Suprapubic skin (tissue), 3 donors: ENCODE measurements around the gene AP4B1.

Source experiments
- POLR2A ChIP-seq, 2 donors: fragments of 450-650 bp; IDR thresholded peaks; one replicate each; pipeline ENCODE4 v1.6.1; 2017; ENCODE audit warnings: antibody characterized with exemption in 2 of 2, mild to moderate bottlenecking in 2 of 2, moderate library complexity in 2 of 2
- TF ChIP-seq, protein P1 (sequence below), 2 donors: fragments of 200-600 bp in 1 of 2; fragments of 450-650 bp in 1 of 2; sonication (generic) in 1 of 2; IDR thresholded peaks; one replicate each; pipeline ENCODE4 v1.5.1; 2016 to 2019; ENCODE audit warnings: antibody characterized with exemption in 2 of 2, mild to moderate bottlenecking in 1 of 2, moderate library complexity in 1 of 2

DNA sequence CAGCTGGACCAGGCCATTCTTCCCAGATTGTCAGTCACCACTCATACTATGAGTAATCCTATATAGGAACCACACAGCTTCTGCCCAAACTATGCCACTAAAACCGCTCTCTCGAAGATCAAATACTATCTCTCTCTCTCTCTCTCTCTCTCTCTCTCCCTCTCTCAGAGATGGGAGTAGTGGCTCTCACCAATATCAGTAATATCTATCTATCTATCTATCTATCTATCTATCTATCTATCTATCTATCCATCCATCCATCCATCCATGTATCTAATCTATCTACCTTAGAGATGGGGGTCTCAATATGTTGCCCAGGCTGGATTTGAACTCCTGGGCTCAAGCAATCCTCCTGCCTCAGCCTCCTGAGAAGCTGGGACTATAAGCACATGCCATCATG, 19.9 kb upstream of the AP4B1 start:
- TF ChIP-seq, protein P1, sequence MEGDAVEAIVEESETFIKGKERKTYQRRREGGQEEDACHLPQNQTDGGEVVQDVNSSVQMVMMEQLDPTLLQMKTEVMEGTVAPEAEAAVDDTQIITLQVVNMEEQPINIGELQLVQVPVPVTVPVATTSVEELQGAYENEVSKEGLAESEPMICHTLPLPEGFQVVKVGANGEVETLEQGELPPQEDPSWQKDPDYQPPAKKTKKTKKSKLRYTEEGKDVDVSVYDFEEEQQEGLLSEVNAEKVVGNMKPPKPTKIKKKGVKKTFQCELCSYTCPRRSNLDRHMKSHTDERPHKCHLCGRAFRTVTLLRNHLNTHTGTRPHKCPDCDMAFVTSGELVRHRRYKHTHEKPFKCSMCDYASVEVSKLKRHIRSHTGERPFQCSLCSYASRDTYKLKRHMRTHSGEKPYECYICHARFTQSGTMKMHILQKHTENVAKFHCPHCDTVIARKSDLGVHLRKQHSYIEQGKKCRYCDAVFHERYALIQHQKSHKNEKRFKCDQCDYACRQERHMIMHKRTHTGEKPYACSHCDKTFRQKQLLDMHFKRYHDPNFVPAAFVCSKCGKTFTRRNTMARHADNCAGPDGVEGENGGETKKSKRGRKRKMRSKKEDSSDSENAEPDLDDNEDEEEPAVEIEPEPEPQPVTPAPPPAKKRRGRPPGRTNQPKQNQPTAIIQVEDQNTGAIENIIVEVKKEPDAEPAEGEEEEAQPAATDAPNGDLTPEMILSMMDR (IDR thresholded peaks at IDR 0.05) = no peak
- no peak for TF ChIP-seq POLR2A (IDR thresholded peaks at IDR 0.05)
